OCI-LY7 (cell line): ENCODE data around the gene PLXDC2. TPM values are rescaled to one million over a fixed set of nuclear protein-coding genes. Genes with fewer than 3 reads are reported as not detected.

Source experiments
- BruUV-seq: library from RNA; stranded (reverse); fragments of 400-500 nt; replicated peaks from 2 replicates; lab custom pipeline; 2021; lab: Mats Ljungman, UMichigan
- CTCF ChIA-PET: fragments of 300-600 bp; sonication (Branson Sonifier 250); formaldehyde crosslinking; loops from one replicate; lab custom pipeline; 2022; ENCODE audit warnings: antibody characterized with exemption; ENCODE audit not compliant: unreplicated experiment; lab: Charles Lee
- POLR2A ChIA-PET: fragments of 300-600 bp; sonication (Branson Sonifier 250); formaldehyde crosslinking; loops from one replicate; lab custom pipeline; 2022; ENCODE audit warnings: antibody characterized with exemption; lab: Charles Lee
- DNase-seq: peaks from one replicate; pipeline ENCODE4 v3.0.0-alpha.2; 2015; ENCODE audit warnings: low spot score
- H2AFZ ChIP-seq: fragments of 200-600 bp; sonication (generic), shearing (Covaris generic); 2 replicates; pipeline ENCODE4 v1.6.1; 2014; ENCODE audit warnings: mild to moderate bottlenecking, antibody characterized with exemption, low read length, moderate library complexity
- H3K27ac ChIP-seq: fragments of 200-600 bp; sonication (generic); 2 replicates; pipeline ENCODE4 v1.5.1; 2014; ENCODE audit warnings: mixed run types, low read depth, mild to moderate bottlenecking, moderate library complexity, low read length, inconsistent platforms; ENCODE audit not compliant: poor library complexity, severe bottlenecking
- H3K36me3 ChIP-seq: fragments of 200-600 bp; sonication (generic); 2 replicates; pipeline ENCODE4 v1.6.1; 2014; ENCODE audit warnings: mild to moderate bottlenecking, antibody characterized with exemption, low read length, moderate library complexity, mixed read lengths; ENCODE audit not compliant: insufficient read depth
- H3K4me1 ChIP-seq: fragments of 200-600 bp; sonication (generic); 2 replicates; pipeline ENCODE4 v1.5.1; 2014; ENCODE audit warnings: mild to moderate bottlenecking, low read length; ENCODE audit not compliant: insufficient read depth, poor library complexity, severe bottlenecking
- H3K4me2 ChIP-seq: fragments of 200-600 bp; sonication (generic); 2 replicates; pipeline ENCODE4 v1.6.1; 2014; ENCODE audit warnings: mild to moderate bottlenecking, low read length
- H3K4me3 ChIP-seq: fragments of 200-600 bp; sonication (generic); 2 replicates; pipeline ENCODE4 v1.5.1; 2014; ENCODE audit warnings: mild to moderate bottlenecking, low read depth, low read length; ENCODE audit not compliant: poor library complexity, severe bottlenecking
- H3K79me2 ChIP-seq: fragments of 200-600 bp; sonication (generic); 2 replicates; pipeline ENCODE4 v1.6.1; 2016; ENCODE audit warnings: low read depth, mild to moderate bottlenecking, low read length, moderate library complexity, mixed read lengths; ENCODE audit not compliant: insufficient read depth
- H3K9me2 ChIP-seq: fragments of 200-600 bp; sonication (generic); 2 replicates; pipeline ENCODE4 v1.6.1; 2016; ENCODE audit warnings: mild to moderate bottlenecking, low read length, mixed read lengths; ENCODE audit not compliant: insufficient read depth
- H3K9me3 ChIP-seq: fragments of 200-600 bp; sonication (generic); 2 replicates; pipeline ENCODE4 v1.6.1; 2014; ENCODE audit warnings: mild to moderate bottlenecking, mixed run types, low read length, mixed read lengths
- H4K20me1 ChIP-seq: fragments of 200-600 bp; sonication (generic); 2 replicates; pipeline ENCODE4 v1.6.1; 2014; ENCODE audit warnings: mild to moderate bottlenecking, antibody characterized with exemption, low read length, moderate library complexity, mixed read lengths; ENCODE audit not compliant: insufficient read depth
- CTCF ChIP-seq: fragments of 200-600 bp; sonication (generic); conservative IDR thresholded peaks from 2 replicates; pipeline ENCODE4 v1.5.1; 2014; ENCODE audit warnings: mild to moderate bottlenecking, antibody characterized with exemption, low read length, moderate library complexity, mixed read lengths
- EZH2phosphoT487 ChIP-seq: fragments of 200-600 bp; sonication (generic); IDR thresholded peaks from 2 replicates; pipeline ENCODE4 v1.6.1; 2018; ENCODE audit warnings: low read depth, borderline replicate concordance, mild to moderate bottlenecking, mixed run types, antibody characterized with exemption, low read length, moderate library complexity, mixed read lengths
- intact Hi-C: fragments of 100-400 bp; cut with micrococcal nuclease; formaldehyde crosslinking; loops from one replicate; pipeline ENCODE4 v1.10.0; 2022; ENCODE audit not compliant: unreplicated experiment
- total RNA-seq, 2 experiments: library from RNA; depleted of rRNA in 1 of 2; stranded (reverse); fragments of >200 nt in 1 of 2; shearing (Covaris generic) in 1 of 2; gene quantifications; 2 replicates each; pipeline ENCODE4 v1.2.3, GENCODE V29; 2014 to 2022

The PLXDC2 gene
- total RNA-seq, 2 experiments from 2014 or later, result not detected

- BruUV-seq, result no TSS peak
- Histone ChIP-seq H3K4me3 (no peak overlapping the region), H3K9me3 (no peaks in the 10 kb centered on the region), H3K4me2 (no peak overlapping the region), H3K9me2 (no peaks in the 10 kb centered on the region), H3K4me1 (no peaks in the 10 kb centered on the region), H3K79me2 (no peaks in the 10 kb centered on the region), H4K20me1 (no peaks in the 10 kb centered on the region), H3K36me3 (no peaks in the 10 kb centered on the region), H2AFZ (no peak overlapping the region), H3K27ac (no peak overlapping the region)
- ChIA-PET CTCF (no interaction called here), POLR2A (interaction anchor here (0.6 to 0.9 kb wide), 2 partner anchors 12 to 432 kb away, joined by 3 to 9 read pairs; no protein-coding TSS in a partner anchor)
- DNase-seq, result no peak
- intact Hi-C loops, result no loop called here
- no peak for TF ChIP-seq EZH2phosphoT487
- no peak for TF ChIP-seq CTCF
Measured at GRCh38 chr10:19828278-19829049, 12.2 kb downstream of the PLXDC2 start.

GRCh38 chr10:19832699-19833098 lies 16.5 kb downstream of the PLXDC2 start:
- Histone ChIP-seq H3K36me3 (no peaks in the 10 kb centered on the region), H3K9me2 (no peaks in the 10 kb centered on the region), H4K20me1 (no peaks in the 10 kb centered on the region), H3K4me2 (no peak overlapping the region), H2AFZ (no peak overlapping the region), H3K4me1 (no peaks in the 10 kb centered on the region), H3K9me3 (no peaks in the 10 kb centered on the region), H3K27ac (no peak overlapping the region), H3K79me2 (no peaks in the 10 kb centered on the region), H3K4me3 (no peak overlapping the region)
- CTCF ChIA-PET, result no interaction called here
- intact Hi-C loops, result no loop called here
- no TSS peak for BruUV-seq
- POLR2A ChIA-PET, result no interaction called here
- TF ChIP-seq CTCF (no peak), EZH2phosphoT487 (no peak)
- DNase-seq, result no peak

- CTCF ChIA-PET, result no interaction called here
- Histone ChIP-seq H4K20me1 (no peaks in the 10 kb centered on the region), H3K9me2 (no peaks in the 10 kb centered on the region), H3K36me3 (no peaks in the 10 kb centered on the region), H3K4me1 (no peaks in the 10 kb centered on the region), H3K4me3 (no peak overlapping the region), H3K9me3 (no peaks in the 10 kb centered on the region), H3K27ac (no peak overlapping the region), H2AFZ (no peak overlapping the region), H3K79me2 (no peaks in the 10 kb centered on the region), H3K4me2 (no peak overlapping the region)
- intact Hi-C loops, result no loop called here
- POLR2A ChIA-PET, result no interaction called here
- no peak for TF ChIP-seq EZH2phosphoT487
- TF ChIP-seq CTCF, result no peak
- no peak for DNase-seq
- no TSS peak for BruUV-seq
Measured at GRCh38 chr10:19833170-19833824, 17.1 kb downstream of the PLXDC2 start.
